Measurements from ENCODE around the gene CCDC188. TPM values are rescaled to one million over a fixed set of nuclear protein-coding genes. Genes with fewer than 3 reads are reported as not detected.

The CCDC188 gene
- total and polyA plus RNA-seq, 4 donors, result 0.63 to 4.0 (median 1.4) TPM

- Histone ChIP-seq H3K9me3 (ENCODE audit: control insufficient read depth in 4 of 4, insufficient read depth in 3 of 4, low read length in 3 of 4) (no peaks in the 10 kb centered on the region), H3K27ac (ENCODE audit: low read depth in 1 of 2, low read length in 1 of 2) (no peak overlapping the region), H3K4me1 (ENCODE audit: control insufficient read depth in 5 of 5, insufficient read depth in 5 of 5, low read length in 5 of 5) (no peaks in the 10 kb centered on the region), H3K9ac (ENCODE audit: insufficient read depth in 1 of 2, low read length in 2 of 2) (no peak overlapping the region), H3K4me3 (no peak overlapping the region), H3K36me3 (ENCODE audit: control insufficient read depth in 4 of 4, insufficient read depth in 4 of 4, low read length in 4 of 4) (no peaks in the 10 kb centered on the region), H3K27me3 (ENCODE audit: control insufficient read depth in 3 of 3, insufficient read depth in 3 of 3, low read length in 2 of 3) (no peaks in the 10 kb centered on the region)
- TF ChIP-seq CTCF (IDR thresholded peaks at IDR 0.05; ENCODE audit: control extremely low read depth, extremely low read depth), result no peak
- WGBS, 2 donors, result 84 to 85% methylated on average over 8 of the region's 8 CpGs
- ATAC-seq (ENCODE audit: insufficient read depth, low FRiP score), result no peak
- DNase-seq, result no peak
Observed at GRCh38 chr22:20180640-20181039, 29.8 kb upstream of the CCDC188 start.

GRCh38 chr22:20180245-20180630, 29.4 kb upstream of the CCDC188 start:
- no peak for ATAC-seq (ENCODE audit: insufficient read depth, low FRiP score)
- no peak for DNase-seq
- Histone ChIP-seq H3K27me3 (ENCODE audit: control insufficient read depth in 3 of 3, insufficient read depth in 3 of 3, low read length in 2 of 3) (no peaks in the 10 kb centered on the region), H3K9me3 (ENCODE audit: control insufficient read depth in 4 of 4, insufficient read depth in 3 of 4, low read length in 3 of 4) (no peaks in the 10 kb centered on the region), H3K36me3 (ENCODE audit: control insufficient read depth in 4 of 4, insufficient read depth in 4 of 4, low read length in 4 of 4) (no peaks in the 10 kb centered on the region), H3K27ac (ENCODE audit: low read depth in 1 of 2, low read length in 1 of 2) (no peak overlapping the region), H3K9ac (ENCODE audit: insufficient read depth in 1 of 2, low read length in 2 of 2) (no peak overlapping the region), H3K4me3 (no peak overlapping the region), H3K4me1 (ENCODE audit: control insufficient read depth in 5 of 5, insufficient read depth in 5 of 5, low read length in 5 of 5) (no peaks in the 10 kb centered on the region)
- 89 to 95% methylated on average over 13 of the region's 13 CpGs for WGBS, 2 donors
- TF ChIP-seq CTCF (IDR thresholded peaks at IDR 0.05; ENCODE audit: control extremely low read depth, extremely low read depth), result no peak

GRCh38 chr22:20179455-20180244, 28.8 kb upstream of the CCDC188 start:
- Histone ChIP-seq H3K9ac (ENCODE audit: insufficient read depth in 1 of 2, low read length in 2 of 2) (no peak overlapping the region), H3K27ac (ENCODE audit: low read depth in 1 of 2, low read length in 1 of 2) (no peak overlapping the region), H3K36me3 (ENCODE audit: control insufficient read depth in 4 of 4, insufficient read depth in 4 of 4, low read length in 4 of 4) (no peaks in the 10 kb centered on the region), H3K9me3 (ENCODE audit: control insufficient read depth in 4 of 4, insufficient read depth in 3 of 4, low read length in 3 of 4) (no peaks in the 10 kb centered on the region), H3K4me1 (ENCODE audit: control insufficient read depth in 5 of 5, insufficient read depth in 5 of 5, low read length in 5 of 5) (no peaks in the 10 kb centered on the region), H3K27me3 (ENCODE audit: control insufficient read depth in 3 of 3, insufficient read depth in 3 of 3, low read length in 2 of 3) (no peaks in the 10 kb centered on the region), H3K4me3 (no peak overlapping the region)
- WGBS, 2 donors, result 89 to 95% methylated on average over 24 to 27 of the region's 27 CpGs
- DNase-seq (no peak), ATAC-seq (ENCODE audit: insufficient read depth, low FRiP score) (no peak)
- no peak for TF ChIP-seq CTCF (IDR thresholded peaks at IDR 0.05; ENCODE audit: control extremely low read depth, extremely low read depth)

DNA sequence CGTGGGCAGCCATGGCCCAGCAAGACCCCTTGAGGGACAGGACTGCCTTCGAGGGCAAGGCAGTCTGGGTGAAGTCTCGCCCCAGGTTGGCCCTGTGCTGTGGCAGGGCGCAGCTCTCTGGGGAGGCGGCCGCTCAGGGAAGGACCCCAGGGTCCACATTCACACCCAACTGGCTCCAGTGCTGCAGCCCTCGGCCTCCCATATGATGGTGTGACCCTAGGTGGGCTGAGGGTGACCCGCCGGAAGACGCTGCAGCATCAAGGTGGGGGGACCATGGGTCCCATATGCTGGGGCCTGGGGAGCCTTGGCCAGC, 28.0 kb upstream of the CCDC188 start:
- no peaks in the 10 kb centered on the region for H3K36me3 ChIP-seq (ENCODE audit: control insufficient read depth in 4 of 4, insufficient read depth in 4 of 4, low read length in 4 of 4)
- no peak for DNase-seq
- WGBS, 2 donors, result 93 to 96% methylated on average over 10 of the region's 10 CpGs
- no peaks in the 10 kb centered on the region for H3K4me1 ChIP-seq (ENCODE audit: control insufficient read depth in 5 of 5, insufficient read depth in 5 of 5, low read length in 5 of 5)
- no peak overlapping the region for H3K9ac ChIP-seq (ENCODE audit: insufficient read depth in 1 of 2, low read length in 2 of 2)
- H3K9me3 ChIP-seq (ENCODE audit: control insufficient read depth in 4 of 4, insufficient read depth in 3 of 4, low read length in 3 of 4), result no peaks in the 10 kb centered on the region
- no peak for ATAC-seq (ENCODE audit: insufficient read depth, low FRiP score)
- no peak for TF ChIP-seq CTCF (IDR thresholded peaks at IDR 0.05; ENCODE audit: control extremely low read depth, extremely low read depth)
- no peak overlapping the region for H3K4me3 ChIP-seq
- no peak overlapping the region for H3K27ac ChIP-seq (ENCODE audit: low read depth in 1 of 2, low read length in 1 of 2)
- no peaks in the 10 kb centered on the region for H3K27me3 ChIP-seq (ENCODE audit: control insufficient read depth in 3 of 3, insufficient read depth in 3 of 3, low read length in 2 of 3)
